ENCODE results near the gene RAB24.
A peak's percentile ranks its signal among the peaks of the same experiment; 100 is the strongest.
"Not testable (repeated sequence)": the region's sequence is repeated elsewhere in the genome, so short reads cannot be mapped to it uniquely, and the experiment has no call there.

The RAB24 gene

GRCh38 chr5:177288191-177288590, 15.3 kb downstream of the RAB24 start:
- Mint-ChIP-seq H3K4me1 (ENCODE audit: low read depth in 2 of 2) (peaks cover 2 to 6% of the 10 kb centered on the region in 2 donors), H3K27ac (no peak overlapping the region), H3K4me3 (no peak overlapping the region), H3K36me3 (ENCODE audit: insufficient read depth) (peaks cover 77% of the 10 kb centered on the region), H3K27me3 (no peaks in the 10 kb centered on the region), H3K9me3 (no peaks in the 10 kb centered on the region)
- DNase-seq (no peak), ATAC-seq (replicated peaks) (no peak)

GRCh38 chr5:177276886-177277285, 26.6 kb downstream of the RAB24 start:
- peaks cover 70% of the 10 kb centered on the region for H3K36me3 Mint-ChIP-seq (ENCODE audit: insufficient read depth)
- DNase-seq, result no peak

GRCh38 chr5:177275883-177276282, 27.6 kb downstream of the RAB24 start:
- H3K27ac Mint-ChIP-seq, result no peak overlapping the region
- no peaks in the 10 kb centered on the region for H3K9me3 Mint-ChIP-seq
- ATAC-seq (replicated peaks) (no peak), DNase-seq (no peak)
- peaks cover 66% of the 10 kb centered on the region for H3K36me3 Mint-ChIP-seq (ENCODE audit: insufficient read depth)
- H3K4me3 Mint-ChIP-seq, result no peak overlapping the region
- no peaks in the 10 kb centered on the region for H3K27me3 Mint-ChIP-seq
- peaks cover 0 to 6% of the 10 kb centered on the region in 2 donors for H3K4me1 Mint-ChIP-seq (ENCODE audit: low read depth in 2 of 2)

More at GRCh38 chr5:177276886-177277285, 26.6 kb downstream of the RAB24 start:
- no peaks in the 10 kb centered on the region for H3K27me3 Mint-ChIP-seq
- peaks cover 0 to 6% of the 10 kb centered on the region in 2 donors for H3K4me1 Mint-ChIP-seq (ENCODE audit: low read depth in 2 of 2)
- H3K27ac Mint-ChIP-seq, result peak overlapping the region; percentile 70 to 83
- H3K4me3 Mint-ChIP-seq, result no peak overlapping the region
- no peaks in the 10 kb centered on the region for H3K9me3 Mint-ChIP-seq
- no peak for ATAC-seq (replicated peaks)

GRCh38 chr5:177271113-177271512, 32.4 kb downstream of the RAB24 start:
- Mint-ChIP-seq H3K27me3 (no peaks in the 10 kb centered on the region), H3K27ac (peak overlapping the region in 1 of 2 donors; percentile 38), H3K4me3 (no peak overlapping the region), H3K36me3 (ENCODE audit: insufficient read depth) (peaks cover 70% of the 10 kb centered on the region), H3K9me3 (no peaks in the 10 kb centered on the region), H3K4me1 (ENCODE audit: low read depth in 2 of 2) (peaks cover 0 to 3% of the 10 kb centered on the region in 2 donors)
- no peak for ATAC-seq (replicated peaks)
- no peak for DNase-seq

- Mint-ChIP-seq H3K36me3 (ENCODE audit: insufficient read depth) (peaks cover 68% of the 10 kb centered on the region), H3K4me1 (ENCODE audit: low read depth in 2 of 2) (peaks cover 0 to 3% of the 10 kb centered on the region in 2 donors), H3K27ac (no peak overlapping the region), H3K4me3 (no peak overlapping the region), H3K27me3 (no peaks in the 10 kb centered on the region), H3K9me3 (no peaks in the 10 kb centered on the region)
- DNase-seq (no peak), ATAC-seq (replicated peaks) (no peak)
Observed at GRCh38 chr5:177270653-177271052, 32.9 kb downstream of the RAB24 start.

GRCh38 chr5:177269976-177270375, 33.5 kb downstream of the RAB24 start:
- H3K4me1 Mint-ChIP-seq (ENCODE audit: low read depth in 2 of 2), result peaks cover 0 to 3% of the 10 kb centered on the region in 2 donors
- no peaks in the 10 kb centered on the region for H3K9me3 Mint-ChIP-seq
- ATAC-seq (replicated peaks) (no peak), DNase-seq (no peak)
- no peak overlapping the region for H3K27ac Mint-ChIP-seq
- H3K27me3 Mint-ChIP-seq, result no peaks in the 10 kb centered on the region
- peaks cover 68% of the 10 kb centered on the region for H3K36me3 Mint-ChIP-seq (ENCODE audit: insufficient read depth)
- no peak overlapping the region for H3K4me3 Mint-ChIP-seq

- peaks cover 69% of the 10 kb centered on the region for H3K36me3 Mint-ChIP-seq (ENCODE audit: insufficient read depth)
- no peaks in the 10 kb centered on the region for H3K27me3 Mint-ChIP-seq
- H3K27ac Mint-ChIP-seq, result no peak overlapping the region
- ATAC-seq (replicated peaks) (no peak), DNase-seq (no peak)
- H3K4me1 Mint-ChIP-seq (ENCODE audit: low read depth in 2 of 2), result peaks cover 0 to 8% of the 10 kb centered on the region in 2 donors
- no peak overlapping the region for H3K4me3 Mint-ChIP-seq
- no peaks in the 10 kb centered on the region for H3K9me3 Mint-ChIP-seq
Observed at GRCh38 chr5:177269232-177269895, 34.2 kb downstream of the RAB24 start.

GRCh38 chr5:177265395-177265794, 38.1 kb downstream of the RAB24 start:
- peak overlapping the region in 1 of 2 donors; percentile 58 for H3K27ac Mint-ChIP-seq
- no peaks in the 10 kb centered on the region for H3K27me3 Mint-ChIP-seq
- no peak overlapping the region for H3K4me3 Mint-ChIP-seq
- ATAC-seq (replicated peaks) (no peak), DNase-seq (no peak)
- peaks cover 0 to 8% of the 10 kb centered on the region in 2 donors for H3K4me1 Mint-ChIP-seq (ENCODE audit: low read depth in 2 of 2)
- no peaks in the 10 kb centered on the region for H3K9me3 Mint-ChIP-seq
- H3K36me3 Mint-ChIP-seq (ENCODE audit: insufficient read depth), result peaks cover 84% of the 10 kb centered on the region

GRCh38 chr5:177264178-177264577, 39.3 kb downstream of the RAB24 start:
- no peak overlapping the region for H3K27ac Mint-ChIP-seq

GRCh38 chr5:177261510-177261909, 42.0 kb downstream of the RAB24 start:
- Mint-ChIP-seq H3K27me3 (no peaks in the 10 kb centered on the region), H3K36me3 (ENCODE audit: insufficient read depth) (peaks cover 90% of the 10 kb centered on the region), H3K9me3 (no peaks in the 10 kb centered on the region), H3K4me3 (no peak overlapping the region), H3K27ac (peak overlapping the region; percentile 71 to 80), H3K4me1 (ENCODE audit: low read depth in 2 of 2) (peaks cover under 1 to 8% of the 10 kb centered on the region in 2 donors)
- DNase-seq (no peak), ATAC-seq (replicated peaks) (no peak)

More at GRCh38 chr5:177264178-177264577, 39.3 kb downstream of the RAB24 start:
- Mint-ChIP-seq H3K9me3 (no peaks in the 10 kb centered on the region), H3K4me1 (ENCODE audit: low read depth in 2 of 2) (peaks cover 0 to 8% of the 10 kb centered on the region in 2 donors), H3K36me3 (ENCODE audit: insufficient read depth) (peaks cover 86% of the 10 kb centered on the region), H3K27me3 (no peaks in the 10 kb centered on the region), H3K4me3 (no peak overlapping the region)
- ATAC-seq (replicated peaks) (no peak), DNase-seq (no peak)

- Mint-ChIP-seq H3K27me3 (no peaks in the 10 kb centered on the region), H3K36me3 (ENCODE audit: insufficient read depth) (peaks cover 90% of the 10 kb centered on the region), H3K4me1 (ENCODE audit: low read depth in 2 of 2) (peaks cover 3 to 10% of the 10 kb centered on the region in 2 donors), H3K4me3 (no peak overlapping the region), H3K9me3 (no peaks in the 10 kb centered on the region), H3K27ac (no peak overlapping the region)
- ATAC-seq (replicated peaks) (no peak), DNase-seq (no peak)
Observed at GRCh38 chr5:177260961-177261360, 42.6 kb downstream of the RAB24 start.

- not testable (repeated sequence) for ATAC-seq (replicated peaks); H3K4me1 Mint-ChIP-seq (ENCODE audit: low read depth in 2 of 2); DNase-seq; H3K27me3 Mint-ChIP-seq; H3K27ac Mint-ChIP-seq; H3K4me3 Mint-ChIP-seq; H3K9me3 Mint-ChIP-seq
- peaks cover 100% of the 10 kb centered on the region for H3K36me3 Mint-ChIP-seq (ENCODE audit: insufficient read depth)
Observed at GRCh38 chr5:177258711-177259110, 44.8 kb downstream of the RAB24 start.

GRCh38 chr5:177256296-177256695, 47.2 kb downstream of the RAB24 start:
- Mint-ChIP-seq H3K9me3 (no peaks in the 10 kb centered on the region), H3K36me3 (ENCODE audit: insufficient read depth) (peaks cover 98% of the 10 kb centered on the region), H3K4me3 (no peak overlapping the region), H3K4me1 (ENCODE audit: low read depth in 2 of 2) (peaks cover 5 to 9% of the 10 kb centered on the region in 2 donors), H3K27me3 (no peaks in the 10 kb centered on the region), H3K27ac (peak overlapping the region; percentile 44 to 80)
- no peak for ATAC-seq (replicated peaks)
- no peak for DNase-seq

- Mint-ChIP-seq H3K36me3 (ENCODE audit: insufficient read depth) (peaks cover 94% of the 10 kb centered on the region), H3K9me3 (no peaks in the 10 kb centered on the region), H3K27me3 (no peaks in the 10 kb centered on the region), H3K4me1 (ENCODE audit: low read depth in 2 of 2) (peaks cover 5 to 9% of the 10 kb centered on the region in 2 donors), H3K27ac (no peak overlapping the region), H3K4me3 (no peak overlapping the region)
- no peak for DNase-seq
- ATAC-seq (replicated peaks), result no peak
Observed at GRCh38 chr5:177253252-177253651, 50.3 kb downstream of the RAB24 start.

Data from effector memory CD8-positive, alpha-beta T cell (primary cell).